GM23248 (cell line): ENCODE results near the gene IFFO2. TPM values are rescaled to one million over a fixed set of nuclear protein-coding genes. Genes with fewer than 3 reads are reported as not detected.
A peak's percentile ranks its signal among the peaks of the same experiment; 100 is the strongest.

Source experiments
- DNase-seq: peaks from one replicate; pipeline ENCODE4 v3.0.0-alpha.2; 2015
- H2AFZ ChIP-seq: fragments of 200-600 bp; sonication (generic); 2 replicates; pipeline ENCODE4 v1.6.1; 2016; ENCODE audit warnings: antibody characterized with exemption
- H3F3A ChIP-seq: fragments of 200-600 bp; sonication (generic); 2 replicates; pipeline ENCODE4 v1.6.1; 2016; ENCODE audit warnings: mild to moderate bottlenecking, antibody characterized with exemption, mixed run types; ENCODE audit not compliant: insufficient read depth
- H3K27ac ChIP-seq: fragments of 200-600 bp; sonication (generic); 2 replicates; pipeline ENCODE4 v1.5.1; 2016; ENCODE audit warnings: mild to moderate bottlenecking
- H3K27me3 ChIP-seq: fragments of 200-600 bp; sonication (generic); replicated peaks from 2 replicates; pipeline ENCODE4 v1.6.1; 2016; ENCODE audit warnings: mild to moderate bottlenecking; ENCODE audit not compliant: insufficient read depth
- H3K36me3 ChIP-seq: fragments of 200-600 bp; sonication (generic); 2 replicates; pipeline ENCODE4 v1.6.1; 2016; ENCODE audit warnings: low read depth, mild to moderate bottlenecking
- H3K4me1 ChIP-seq: fragments of 200-600 bp; sonication (generic); 2 replicates; pipeline ENCODE4 v1.6.1; 2016; ENCODE audit warnings: mild to moderate bottlenecking; ENCODE audit not compliant: insufficient read depth
- H3K4me2 ChIP-seq: fragments of 200-600 bp; sonication (generic); one replicate; pipeline ENCODE4 v1.6.1; 2016; ENCODE audit warnings: mild to moderate bottlenecking; ENCODE audit not compliant: unreplicated experiment
- H3K4me3 ChIP-seq: fragments of 200-600 bp; sonication (generic); 2 replicates; pipeline ENCODE4 v1.5.1; 2016; ENCODE audit warnings: mild to moderate bottlenecking
- H3K79me2 ChIP-seq: fragments of 200-600 bp; sonication (generic); 2 replicates; pipeline ENCODE4 v1.6.1; 2016; ENCODE audit warnings: mild to moderate bottlenecking; ENCODE audit not compliant: insufficient read depth
- H3K9ac ChIP-seq: fragments of 200-600 bp; sonication (generic); 2 replicates; pipeline ENCODE4 v1.6.1; 2016; ENCODE audit warnings: mild to moderate bottlenecking
- H3K9me2 ChIP-seq: fragments of 200-600 bp; sonication (generic); 2 replicates; pipeline ENCODE4 v1.6.1; 2016; ENCODE audit warnings: mixed run types, mild to moderate bottlenecking, moderate library complexity; ENCODE audit not compliant: insufficient read depth
- H3K9me3 ChIP-seq: fragments of 200-600 bp; sonication (generic); one replicate; pipeline ENCODE4 v1.6.1; 2017; ENCODE audit warnings: low read depth
- H4K20me1 ChIP-seq: fragments of 200-600 bp; sonication (generic); 2 replicates; pipeline ENCODE4 v1.6.0; 2016; ENCODE audit not compliant: insufficient read depth
- EZH2 ChIP-seq: fragments of 200-600 bp; sonication (generic); IDR thresholded peaks from 2 replicates; pipeline ENCODE4 v1.6.1; 2018; ENCODE audit warnings: antibody characterized with exemption, mild to moderate bottlenecking; ENCODE audit not compliant: insufficient read depth, poor library complexity, severe bottlenecking
- EZH2phosphoT487 ChIP-seq: fragments of 200-600 bp; sonication (generic); IDR thresholded peaks from 2 replicates; pipeline ENCODE4 v1.6.1; 2018; ENCODE audit warnings: antibody characterized with exemption, moderate library complexity, mild to moderate bottlenecking, low read depth; ENCODE audit not compliant: insufficient read depth
- WGBS, 2 experiments: methylation state at CpG; one replicate each; pipeline ENCODE4 v1.1.6; 2015 to 2017; ENCODE audit warnings: low lambda C conversion rate in 2 of 2, low coverage in 1 of 2; ENCODE audit errors: missing lambda C conversion rate in 2 of 2; 5-methylcytosine and 5-hydroxymethylcytosine counted together
- in situ Hi-C: fragments of 300-500 bp; cut with MboI; formaldehyde crosslinking; loops from 2 replicates; pipeline ENCODE4 v1.15.0; 2020
- polyA plus RNA-seq: library from polyadenylated mRNA; unstranded; fragments of >200 nt; fragmentation: Nextera tagmentation; extraction: Ambion mirVana; gene quantifications from 2 replicates; pipeline ENCODE4 v1.2.1, GENCODE V29; 2016
- total RNA-seq: library from RNA; depleted of rRNA; stranded (reverse); fragments of >200 nt; shearing (Covaris generic); gene quantifications from 2 replicates; pipeline ENCODE4 v1.2.3, GENCODE V29; 2014

The IFFO2 gene
- total and polyA plus RNA-seq, 2 experiments from 2014 or later: 0.60 to 12.8 TPM

DNA sequence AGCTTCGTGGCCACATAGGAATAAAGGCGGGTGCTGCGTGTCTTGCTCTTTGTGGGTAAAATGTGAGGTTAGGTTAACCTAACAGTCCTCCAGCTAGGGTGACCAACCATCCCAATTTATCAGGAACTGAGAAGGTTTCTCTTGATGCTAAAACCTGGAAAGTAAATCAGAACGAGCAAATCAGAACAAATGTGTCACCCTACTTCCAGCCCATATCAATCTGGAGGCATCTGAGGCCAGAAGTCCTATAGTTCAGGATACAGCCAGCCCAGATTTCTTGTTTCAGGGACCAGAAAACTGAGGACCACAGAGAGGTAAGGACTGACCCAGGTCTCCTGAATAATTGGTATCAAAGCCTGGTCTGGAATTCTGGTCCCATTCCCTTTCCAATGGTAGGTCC lies 3.1 kb upstream of the IFFO2 start:
- Histone ChIP-seq H3K27ac (no peak overlapping the region), H3K9ac (no peak overlapping the region), H3K9me3 (no peaks in the 10 kb centered on the region), H3K9me2 (no peaks in the 10 kb centered on the region), H2AFZ (no peak overlapping the region), H3K79me2 (peaks cover 11% of the 10 kb centered on the region), H3K27me3 (no peaks in the 10 kb centered on the region), H3K4me2 (no peak overlapping the region), H3K4me3 (no peak overlapping the region), H3K4me1 (peaks cover 5% of the 10 kb centered on the region), H3F3A (peaks cover 6% of the 10 kb centered on the region; the same call in 1 of the 2 replicates), H4K20me1 (no peaks in the 10 kb centered on the region), H3K36me3 (no peaks in the 10 kb centered on the region)
- no peak for TF ChIP-seq EZH2
- TF ChIP-seq EZH2phosphoT487: no peak
- DNase-seq: no peak
- WGBS, 2 experiments: 74 to 75% methylated on average over 4 of the region's 4 CpGs
- in situ Hi-C loops: no loop called here

DNA sequence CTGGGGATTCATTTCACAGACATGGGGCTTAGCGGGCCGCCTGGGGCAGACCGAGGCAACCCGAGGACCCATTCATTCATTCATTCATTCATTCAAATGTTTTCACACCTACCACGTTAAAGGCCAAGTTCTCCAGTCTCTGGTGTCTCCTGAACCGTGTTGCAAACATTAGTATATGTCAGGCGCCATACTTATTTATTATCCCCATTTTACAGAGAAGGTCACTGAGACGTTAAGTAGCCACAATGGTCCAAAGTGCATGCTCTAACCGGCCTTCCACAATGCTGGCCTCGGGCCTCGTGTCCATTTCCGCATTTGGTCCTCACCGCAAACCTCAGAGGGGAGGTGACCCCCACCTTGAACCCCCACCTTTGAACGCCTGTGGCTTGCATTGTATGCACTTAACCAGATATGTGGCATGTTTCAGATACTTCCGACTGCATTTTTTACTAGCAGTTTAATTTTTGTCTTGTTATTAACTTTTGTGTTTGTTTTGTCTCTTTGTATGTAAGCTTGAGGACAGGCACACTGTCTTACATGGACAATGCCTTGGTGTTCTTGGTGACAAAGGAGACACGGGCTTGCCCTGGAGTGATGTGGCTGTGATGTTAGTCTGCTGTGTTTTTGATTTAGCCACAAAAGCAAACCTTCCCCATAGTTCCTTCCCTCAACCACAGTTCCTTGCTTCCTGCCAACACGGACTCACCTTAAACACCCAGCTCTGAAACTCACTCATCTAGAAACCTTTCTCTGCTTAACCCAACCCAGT lies 1.2 kb upstream of the IFFO2 start:
- Histone ChIP-seq H2AFZ (peak overlapping the region; percentile 90; the same call in 1 of the 2 replicates), H3K9ac (no peak overlapping the region), H3K4me3 (no peak overlapping the region), H3F3A (peaks cover 9% of the 10 kb centered on the region; the same call in 1 of the 2 replicates), H3K36me3 (no peaks in the 10 kb centered on the region), H3K4me1 (peaks cover 22% of the 10 kb centered on the region), H3K27me3 (no peaks in the 10 kb centered on the region), H3K9me3 (no peaks in the 10 kb centered on the region), H4K20me1 (no peaks in the 10 kb centered on the region), H3K4me2 (no peak overlapping the region), H3K79me2 (peaks cover 30% of the 10 kb centered on the region), H3K9me2 (no peaks in the 10 kb centered on the region), H3K27ac (no peak overlapping the region)
- WGBS, 2 experiments: 82 to 84% methylated on average over 17 of the region's 17 CpGs
- DNase-seq: no peak
- TF ChIP-seq EZH2 (no peak), EZH2phosphoT487 (no peak)
- in situ Hi-C loops: no loop called here

DNA sequence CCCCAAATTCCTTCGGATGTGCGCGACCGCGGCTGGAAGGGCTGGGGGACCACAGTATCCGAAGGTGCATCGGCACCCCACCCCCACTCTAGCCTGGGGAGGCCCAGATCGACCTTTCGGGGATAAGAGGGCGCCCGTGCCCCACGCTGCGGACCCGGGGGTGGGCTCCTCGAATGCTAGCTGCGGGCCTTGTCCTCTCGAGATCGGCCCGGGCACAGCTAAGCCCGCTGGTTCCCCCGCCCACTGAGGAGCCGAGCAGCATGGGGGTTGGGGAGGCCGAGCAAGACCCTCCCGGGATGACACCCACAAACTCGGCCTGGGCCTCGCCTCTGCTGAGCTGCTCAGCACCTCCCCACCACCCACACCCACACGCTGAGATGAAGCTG lies 653 bp upstream of the IFFO2 start:
- Histone ChIP-seq H3K36me3 (no peaks in the 10 kb centered on the region), H3K4me3 (peak overlapping the region; percentile 87), H3K9ac (peak overlapping the region; percentile 80), H3F3A (peaks cover 13% of the 10 kb centered on the region; the same call in 1 of the 2 replicates), H4K20me1 (no peaks in the 10 kb centered on the region), H3K9me2 (no peaks in the 10 kb centered on the region), H3K27ac (no peak overlapping the region), H3K4me2 (peak overlapping the region; percentile 84), H3K4me1 (peaks cover 23% of the 10 kb centered on the region), H2AFZ (peak overlapping the region; percentile 90), H3K79me2 (peaks cover 36% of the 10 kb centered on the region), H3K27me3 (no peaks in the 10 kb centered on the region), H3K9me3 (no peaks in the 10 kb centered on the region)
- in situ Hi-C loops: no loop called here
- WGBS, 2 experiments: 12 to 13% methylated on average over 21 to 27 of the region's 27 CpGs
- TF ChIP-seq EZH2phosphoT487 (no peak), EZH2 (no peak)
- DNase-seq: peak; percentile 39

DNA sequence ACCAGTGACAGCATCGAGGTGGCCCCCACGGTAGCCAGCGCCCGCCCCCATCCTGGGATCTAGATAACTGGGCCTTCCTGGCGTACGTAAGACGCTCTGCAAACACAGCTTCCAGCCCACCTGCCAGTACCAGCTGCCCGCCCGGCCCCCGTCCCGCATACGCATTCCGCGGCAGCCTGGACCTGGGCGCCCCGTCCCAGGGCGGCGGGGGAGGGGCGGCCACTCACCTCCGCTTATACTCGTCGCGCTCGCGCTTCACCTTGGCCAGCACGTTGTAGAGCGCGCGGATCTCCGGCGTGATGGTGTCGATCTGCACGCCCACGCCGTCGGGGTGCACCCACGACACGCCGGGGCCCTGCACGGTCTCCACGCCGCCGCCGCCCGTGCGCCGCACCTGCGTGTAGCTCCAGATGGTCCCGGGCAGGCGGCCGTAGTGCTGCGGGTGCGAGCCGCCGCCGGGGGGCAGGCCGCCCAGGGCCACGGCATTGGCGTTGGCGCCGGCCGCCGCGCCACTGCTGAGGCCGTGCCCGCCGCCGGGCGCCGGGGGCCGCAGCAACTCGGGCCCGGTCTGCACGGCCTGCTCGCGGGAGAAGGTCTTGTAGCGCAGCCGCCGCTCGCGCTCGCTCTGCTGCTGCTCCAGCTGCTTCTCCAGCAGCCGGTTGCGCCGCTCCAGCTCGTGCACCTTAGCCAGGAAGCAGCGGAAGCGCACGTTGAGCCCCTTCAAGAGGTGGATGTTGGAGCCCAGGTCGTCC lies 859 bp downstream of the IFFO2 start:
- peaks cover 51% of the 10 kb centered on the region for H3K79me2 ChIP-seq

More for the DNA sequence above, 859 bp downstream of the IFFO2 start:
- in situ Hi-C loops: no loop called here
- no peaks in the 10 kb centered on the region for H3K36me3 ChIP-seq
- TF ChIP-seq EZH2phosphoT487: no peak
- TF ChIP-seq EZH2: no peak
- peaks cover 38% of the 10 kb centered on the region for H3K4me1 ChIP-seq
- no peaks in the 10 kb centered on the region for H3K27me3 ChIP-seq
- H3K4me2 ChIP-seq: peak overlapping the region; percentile 93
- H3K9me3 ChIP-seq: no peaks in the 10 kb centered on the region
- H3K27ac ChIP-seq: peak overlapping the region; percentile 55
- H3K9ac ChIP-seq: peak overlapping the region; percentile 73
- no peaks in the 10 kb centered on the region for H4K20me1 ChIP-seq
- peak; percentile 67 for DNase-seq
- no peaks in the 10 kb centered on the region for H3K9me2 ChIP-seq
- peak overlapping the region; percentile 12; the same call in 1 of the 2 replicates for H2AFZ ChIP-seq
- H3F3A ChIP-seq: peaks cover 19% of the 10 kb centered on the region; the same call in 1 of the 2 replicates
- peak overlapping the region; percentile 87 for H3K4me3 ChIP-seq
- 1% methylated on average over 54 to 67 of the region's 90 CpGs for WGBS, 2 experiments
